ENCODE measurements around the gene TICAM1.
"Not testable (repeated sequence)": the region's sequence is repeated elsewhere in the genome, so short reads cannot be mapped to it uniquely, and the experiment has no call there.

TICAM1 gene

GRCh38 chr19:4844348-4845179 lies 13.1 kb upstream of the TICAM1 start:
- DNase-seq (ENCODE audit: low spot score) = no peak

- DNase-seq (ENCODE audit: low spot score) = no peak
These were observed 12.1 kb upstream of the TICAM1 start for GRCh38 chr19:4843647-4843965.

- no peak for DNase-seq (ENCODE audit: low spot score)
These were observed 7.7 kb upstream of the TICAM1 start for GRCh38 chr19:4839192-4839591.

DNA sequence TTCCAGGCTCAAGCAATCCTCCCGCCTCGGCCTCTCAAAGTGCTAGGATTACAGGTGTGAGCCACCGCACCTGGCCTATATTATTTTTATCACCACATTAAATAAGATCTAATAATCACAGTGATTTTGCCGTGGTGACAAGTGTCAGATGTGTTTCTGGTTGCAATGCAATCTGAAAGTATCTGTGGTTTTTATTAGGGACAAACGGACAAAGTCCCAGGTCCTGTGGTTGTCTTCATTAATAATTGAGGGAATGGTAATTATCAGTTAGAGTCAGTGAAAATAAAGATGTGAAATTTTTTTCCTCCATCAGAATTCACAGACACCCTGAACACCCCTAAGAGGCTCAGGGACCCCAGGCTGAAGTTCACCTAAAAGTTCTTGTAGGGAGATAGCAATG lies 1.3 kb upstream of the TICAM1 start:
- DNase-seq (ENCODE audit: low spot score) = no peak

DNA sequence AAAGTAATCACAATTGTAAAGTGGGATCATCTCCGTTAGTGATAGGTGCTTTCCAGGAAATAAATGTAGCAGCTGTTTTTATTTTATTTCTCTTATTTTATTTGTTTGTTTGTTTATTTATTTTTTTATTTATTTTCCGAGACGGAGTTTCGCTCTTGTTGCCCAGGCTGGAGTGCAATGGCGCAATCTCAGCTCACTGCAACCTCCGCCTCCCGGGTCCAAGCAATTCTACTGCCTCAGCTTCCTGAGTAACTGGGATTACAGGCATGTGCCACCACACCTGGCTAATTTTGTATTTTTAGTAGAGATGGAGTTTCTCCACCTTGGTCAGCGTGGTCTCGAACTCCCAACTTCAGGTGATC lies 448 bp upstream of the TICAM1 start:
- not testable (repeated sequence) for DNase-seq (ENCODE audit: low spot score)

- DNase-seq (ENCODE audit: low spot score) = no peak
These were observed 695 bp downstream of the TICAM1 start for GRCh38 chr19:4830768-4831265.

DNA sequence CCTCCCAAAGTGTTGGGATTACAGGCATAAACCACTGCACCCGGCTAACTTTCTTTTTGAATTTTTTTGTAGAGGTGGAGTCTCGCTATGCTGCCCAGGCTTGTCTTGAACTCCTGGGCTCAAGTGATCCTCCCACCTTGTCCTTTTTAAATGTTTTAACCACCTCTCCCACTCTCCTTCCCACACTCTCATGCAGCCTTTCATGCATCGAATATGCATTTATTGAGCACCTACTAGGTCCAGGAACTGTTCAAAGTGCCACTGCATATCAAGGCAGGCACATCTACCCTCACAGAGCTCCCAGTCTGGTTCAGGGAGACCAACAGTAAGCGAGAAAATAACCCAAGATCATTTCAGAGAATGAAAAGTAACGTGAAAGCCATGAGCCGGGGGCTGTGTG lies 1.2 kb downstream of the TICAM1 start:
- DNase-seq (ENCODE audit: low spot score) = no peak

DNA sequence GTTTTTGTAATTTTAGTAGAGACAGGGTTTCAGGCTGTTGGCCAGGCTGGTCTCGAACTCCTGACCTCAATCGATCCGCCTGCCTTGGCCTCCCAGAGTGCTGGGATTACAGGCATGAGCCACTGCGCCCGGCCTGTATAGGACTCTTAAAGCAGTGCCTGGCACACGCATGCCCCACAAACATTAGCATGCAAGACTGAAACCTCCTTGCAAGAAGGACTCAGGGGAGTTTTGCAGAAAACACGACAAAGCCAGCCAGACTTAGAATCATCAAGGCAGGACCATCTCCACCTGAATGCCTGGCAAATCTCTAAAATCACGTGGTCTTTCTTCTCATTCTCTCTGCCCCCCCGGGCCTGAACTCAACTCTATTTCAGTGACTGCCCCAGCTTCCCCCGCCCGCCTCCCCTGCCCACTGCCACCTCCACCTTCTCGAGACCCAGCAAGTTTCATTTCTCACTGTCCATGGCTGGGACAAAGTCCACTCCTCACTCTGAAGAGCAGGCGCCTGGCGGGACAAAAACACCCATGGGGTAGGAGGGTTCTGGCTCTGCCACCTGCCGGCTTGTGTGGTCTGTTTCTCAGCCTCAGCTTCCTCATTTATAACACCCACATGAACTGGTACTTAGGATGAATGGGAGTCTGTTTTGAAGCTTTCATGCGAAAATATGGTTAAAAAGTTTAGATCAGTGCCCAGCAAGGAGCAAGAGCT lies 2.4 kb downstream of the TICAM1 start:
- no peak for DNase-seq (ENCODE audit: low spot score)

- no peak for DNase-seq (ENCODE audit: low spot score)
These were observed 7.9 kb downstream of the TICAM1 start for GRCh38 chr19:4823577-4823976.

- not testable (repeated sequence) for DNase-seq (ENCODE audit: low spot score)
These were observed 9.2 kb downstream of the TICAM1 start for GRCh38 chr19:4822354-4822753.

GRCh38 chr19:4821265-4821664 lies 10.2 kb downstream of the TICAM1 start:
- DNase-seq (ENCODE audit: low spot score) = no peak

- DNase-seq (ENCODE audit: low spot score) = no peak
These were observed 13.8 kb downstream of the TICAM1 start for GRCh38 chr19:4817467-4818277.

GRCh38 chr19:4816950-4817278 lies 14.6 kb downstream of the TICAM1 start:
- DNase-seq (ENCODE audit: low spot score) = no peak

DNA sequence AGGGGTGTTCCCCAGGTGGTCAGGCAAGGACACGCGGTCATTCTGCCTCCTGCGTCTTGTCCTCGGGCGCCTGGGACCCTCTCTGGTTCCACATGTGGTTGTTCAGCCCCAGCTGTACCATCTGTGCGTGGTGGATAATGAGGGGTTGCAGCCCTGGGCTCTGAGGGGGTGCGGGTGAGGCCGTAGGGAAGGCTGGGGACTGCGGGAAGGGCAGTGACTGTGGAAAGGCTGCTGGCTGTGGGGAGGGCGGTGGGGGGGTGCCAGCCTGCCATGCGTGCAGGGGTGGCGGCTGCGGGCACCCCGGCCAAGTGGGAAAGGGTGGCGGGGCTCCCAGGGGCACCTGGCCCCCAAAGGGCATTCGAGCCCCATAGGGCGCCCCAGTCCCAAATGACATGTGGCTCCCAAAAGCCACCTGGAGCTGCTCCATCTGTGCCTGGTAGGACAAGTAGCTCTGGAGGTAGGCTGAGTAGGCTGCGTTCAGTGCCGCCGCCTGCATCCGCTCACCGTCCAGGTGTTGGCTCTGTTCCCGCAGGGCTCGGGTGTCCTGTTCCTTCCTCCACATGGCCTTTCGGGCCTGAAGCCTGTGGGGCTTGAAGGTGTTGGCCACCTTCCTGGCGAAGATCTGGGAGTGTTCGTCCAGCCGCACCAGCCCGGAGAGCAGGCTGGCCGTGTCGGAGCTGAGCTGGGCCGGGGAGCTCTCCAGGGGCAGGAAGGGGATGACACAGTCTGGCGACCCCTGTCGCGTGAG lies 15.1 kb downstream of the TICAM1 start:
- DNase-seq (ENCODE audit: low spot score) = no peak

- DNase-seq (ENCODE audit: low spot score) = peak; percentile 98
These were observed 15.9 kb downstream of the TICAM1 start for GRCh38 chr19:4815426-4816201.

DNA sequence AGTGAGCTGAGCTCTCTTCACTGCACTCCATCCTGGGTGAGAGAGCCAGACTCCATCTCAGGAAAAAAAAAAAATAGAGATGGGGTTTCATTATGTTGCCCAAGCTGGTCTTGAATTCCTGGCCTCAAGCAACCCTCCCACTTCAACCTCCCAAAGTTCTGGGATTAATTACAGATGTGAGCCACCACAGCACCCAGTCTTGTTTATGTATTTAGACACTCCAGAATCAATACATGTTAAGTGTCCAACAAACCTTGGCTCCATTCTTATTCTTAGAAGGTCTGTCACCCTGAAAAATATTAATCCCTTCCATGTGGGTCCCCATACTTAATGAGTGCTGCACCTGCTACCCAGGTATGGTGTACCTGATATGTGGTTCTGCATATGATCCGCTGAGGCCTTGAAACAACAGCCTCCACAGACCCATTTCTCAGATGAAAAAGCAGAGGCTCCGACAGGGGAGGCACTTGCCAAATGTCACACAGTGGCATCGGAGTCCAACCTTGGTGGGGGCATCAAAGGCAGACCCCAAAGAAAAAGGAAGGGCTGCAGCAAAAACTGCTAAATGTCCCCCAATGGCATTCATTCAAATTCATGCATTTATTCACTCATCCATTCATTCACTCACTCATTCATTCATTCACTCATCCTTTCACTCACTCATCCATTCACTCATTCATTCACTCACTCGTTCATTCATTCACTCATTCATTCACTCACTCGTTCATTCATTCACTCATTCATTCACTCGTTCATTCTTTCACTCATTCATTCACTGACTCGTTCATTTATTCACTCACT lies 16.7 kb downstream of the TICAM1 start:
- no peak for DNase-seq (ENCODE audit: low spot score)

GRCh38 chr19:4811328-4812131 lies 20.0 kb downstream of the TICAM1 start:
- DNase-seq (ENCODE audit: low spot score) = peak; percentile 48

DNA sequence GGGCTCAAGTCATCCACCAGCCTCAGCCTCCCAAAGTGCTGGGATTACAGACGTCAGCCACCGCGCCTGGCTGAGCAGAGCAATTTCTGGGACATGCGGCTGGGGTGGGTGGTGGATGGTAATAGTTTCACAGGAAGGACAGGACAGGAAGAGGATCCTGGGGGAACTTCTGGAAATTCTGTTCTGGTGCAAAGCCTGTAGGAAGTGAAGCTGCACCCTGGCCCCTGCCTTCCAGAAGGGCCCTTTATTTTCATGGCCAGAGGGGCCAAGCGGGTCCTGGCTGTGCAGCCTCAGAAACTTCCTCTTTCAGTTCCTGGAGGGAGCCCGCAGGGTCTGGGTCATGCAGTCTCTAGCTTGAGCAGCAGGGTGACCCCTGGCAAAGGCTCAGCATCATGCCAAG lies 24.3 kb downstream of the TICAM1 start:
- no peak for DNase-seq (ENCODE audit: low spot score)

DNA sequence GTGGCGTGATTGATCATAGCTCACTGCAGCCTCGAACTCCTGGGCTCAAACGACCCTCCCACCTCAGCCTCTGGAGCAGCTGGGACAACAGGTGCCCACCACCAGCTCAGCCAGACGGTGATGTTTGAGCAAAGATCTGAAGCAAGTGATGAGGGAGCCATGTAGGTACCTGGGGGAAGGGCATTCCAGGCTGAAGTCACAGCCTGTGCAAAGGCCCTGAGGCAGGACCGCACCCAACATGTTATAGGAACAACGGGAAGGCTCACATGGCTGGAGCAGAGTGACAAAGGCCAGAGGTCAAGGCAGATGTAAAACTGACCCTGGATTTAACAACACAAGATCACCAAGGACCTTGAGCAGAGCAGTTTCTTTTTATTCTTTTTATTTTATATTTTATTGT lies 25.1 kb downstream of the TICAM1 start:
- no peak for DNase-seq (ENCODE audit: low spot score)

DNA sequence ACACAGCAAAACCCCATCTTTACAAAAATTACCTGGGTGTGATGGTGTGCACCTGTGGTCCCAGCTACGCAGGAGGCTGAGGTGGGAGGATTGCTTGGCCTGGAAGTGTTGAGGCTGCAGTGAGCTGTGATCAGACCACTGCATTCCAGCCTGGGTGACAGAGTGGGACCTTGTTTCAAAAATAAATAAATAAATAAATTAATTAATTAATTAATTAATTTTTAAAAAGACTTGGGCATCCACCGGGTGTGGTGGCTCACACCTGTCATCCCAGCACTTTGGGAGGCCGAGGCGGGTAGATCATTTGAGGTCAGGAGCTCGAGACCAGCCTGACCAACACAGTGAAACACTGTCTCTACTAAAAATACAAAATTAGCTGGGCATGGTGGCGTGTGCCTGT lies 26.4 kb downstream of the TICAM1 start:
- DNase-seq (ENCODE audit: low spot score) = not testable (repeated sequence)
